Kidney tubule cell (primary cell): ENCODE results near the gene CLIC5.

Experiments used
- DNase-seq: peaks from one replicate; pipeline ENCODE4 v3.0.0-alpha.2; 2018; ENCODE audit warnings: low spot score

Gene CLIC5

DNA sequence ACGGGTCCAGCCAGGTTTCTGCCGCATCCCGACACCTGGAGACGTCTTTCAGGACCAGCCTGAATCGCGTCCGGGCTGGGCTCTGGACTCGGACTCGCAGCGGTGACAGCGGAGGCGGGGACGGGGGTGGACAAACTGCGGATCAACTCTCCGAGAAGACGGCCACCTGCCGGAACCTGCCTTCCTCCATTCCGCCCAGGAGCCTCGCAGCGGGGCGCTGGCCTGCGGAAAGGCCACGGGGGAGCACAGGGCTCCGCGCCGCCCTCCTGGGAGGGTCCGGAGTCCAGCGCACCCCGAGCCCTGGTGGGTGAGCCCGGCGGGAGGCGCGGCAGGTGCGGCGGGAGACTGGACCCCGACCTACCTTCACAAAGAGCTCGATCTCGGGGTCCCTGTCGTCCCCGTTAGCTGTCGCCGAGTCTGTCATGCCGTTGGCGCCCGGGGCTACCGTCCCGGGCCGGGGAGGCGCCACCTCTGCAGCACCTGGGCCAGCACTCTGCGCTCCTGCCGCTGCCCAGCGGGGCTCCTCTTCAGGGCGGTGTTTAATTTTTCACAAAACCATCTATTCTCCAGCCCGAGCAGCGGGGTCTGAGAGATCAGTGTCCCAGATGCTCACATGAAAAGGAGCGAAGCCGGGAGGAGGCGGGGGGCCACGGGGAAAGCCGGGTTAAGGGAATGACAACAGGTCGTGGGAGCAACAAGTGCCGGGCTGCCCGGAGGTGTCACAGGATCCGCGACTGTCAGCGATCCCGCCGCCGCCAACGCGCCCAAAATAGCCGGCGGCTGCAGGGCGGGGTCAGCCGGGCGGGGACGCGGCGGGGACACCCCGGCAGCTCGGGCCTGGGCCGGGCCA lies at the start of gene CLIC5:
CLIC5 (minus strand) TSS at position 742 of the 850 bp plus-strand sequence; CDS start at position 424, 318 bp downstream.
- peak; percentile 24 for DNase-seq

DNA sequence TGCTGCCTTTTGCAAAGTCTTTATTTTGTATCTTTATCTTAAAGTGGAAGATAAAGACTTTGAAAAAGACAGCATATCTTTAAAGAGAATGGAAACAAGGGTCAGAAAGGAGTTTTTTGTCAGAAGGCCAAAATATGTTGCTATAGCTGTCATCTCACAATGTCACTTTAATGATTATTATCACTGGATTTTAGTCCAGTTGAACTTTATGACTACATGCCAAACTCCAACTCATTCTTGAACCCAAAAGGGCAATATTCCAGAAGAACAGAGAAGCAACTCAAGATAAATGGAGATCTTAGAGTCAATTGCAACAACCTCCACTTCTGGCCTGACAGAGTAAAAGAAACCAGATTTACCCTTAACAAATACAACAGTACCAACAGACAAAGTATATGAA lies 47.3 kb upstream of the CLIC5 start:
- no peak for DNase-seq

DNA sequence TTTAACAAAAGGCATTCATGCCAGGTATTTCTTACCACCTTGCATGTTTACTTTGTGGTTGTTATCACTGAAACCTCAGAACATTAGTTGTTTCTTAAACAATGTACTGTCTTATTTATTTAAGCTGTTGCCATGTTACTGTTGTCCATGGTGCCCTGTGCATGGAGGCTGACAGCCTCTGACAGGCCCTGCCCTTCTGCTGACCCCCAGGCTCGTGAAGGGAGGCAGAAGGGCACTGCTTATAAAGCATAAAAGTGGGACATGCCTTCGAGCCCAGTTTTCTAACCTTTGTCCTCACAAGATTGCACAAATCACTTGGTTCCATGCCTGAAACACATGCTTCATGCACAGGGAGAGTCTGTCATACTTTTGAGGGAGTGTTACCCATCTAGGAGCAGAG lies 46.7 kb upstream of the CLIC5 start:
- DNase-seq: peak; percentile 80

DNA sequence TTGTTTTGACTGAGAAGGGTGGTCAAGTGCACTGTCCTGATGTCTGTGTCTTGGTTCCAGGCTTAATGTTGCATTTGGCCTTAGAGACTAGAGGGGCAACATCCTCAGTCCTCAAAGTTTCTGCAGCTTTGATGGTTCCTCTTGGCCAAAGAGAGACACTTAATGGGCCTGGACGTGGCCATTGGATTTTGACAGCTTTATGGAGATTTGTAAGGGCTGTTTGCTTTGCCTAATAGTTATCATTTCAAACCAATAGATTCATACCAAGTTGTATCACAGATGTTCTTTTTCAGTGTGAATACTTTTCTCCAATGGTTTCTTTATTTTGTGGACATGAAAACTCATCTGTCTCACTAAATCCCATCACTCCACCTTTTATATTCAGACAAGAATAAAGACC lies 45.8 kb upstream of the CLIC5 start:
- DNase-seq: no peak

DNA sequence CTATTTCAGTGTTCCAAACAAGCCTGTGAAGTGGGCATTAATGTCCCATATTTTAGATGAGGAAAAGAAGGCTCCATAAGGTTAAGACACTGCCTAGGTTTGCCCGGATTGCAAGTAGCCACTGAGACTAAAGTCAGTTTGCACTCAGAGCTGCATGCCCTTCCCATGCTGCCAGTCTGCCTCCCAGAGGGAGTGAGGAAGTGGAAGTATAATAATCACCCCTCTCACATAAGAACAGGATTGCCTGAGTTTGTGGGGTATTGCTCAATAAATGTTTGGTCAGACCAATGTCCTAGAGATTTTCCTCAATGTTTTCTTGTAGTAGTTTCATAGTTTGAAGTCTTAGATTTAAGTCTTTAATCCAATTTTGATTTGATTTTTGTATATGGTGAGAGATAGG lies 43.9 kb upstream of the CLIC5 start:
- no peak for DNase-seq

DNA sequence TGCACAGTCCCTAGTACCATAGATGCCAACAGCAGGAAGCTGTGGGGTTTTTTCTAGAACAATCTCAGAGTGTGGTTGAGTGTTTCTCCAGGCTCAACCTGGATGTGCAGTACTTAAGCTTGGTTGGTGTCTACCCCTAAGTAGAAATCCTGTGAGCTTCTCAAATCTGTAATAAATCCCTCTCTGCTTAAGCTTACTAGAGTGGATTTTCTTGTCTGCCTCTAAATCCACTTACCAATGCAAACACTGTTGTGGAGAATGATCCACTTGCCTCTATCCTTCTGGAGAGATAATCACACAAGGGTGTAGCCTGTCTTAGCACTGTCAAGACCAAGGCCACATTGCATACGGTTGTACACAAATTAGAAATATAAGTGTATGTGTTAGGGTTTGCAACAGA lies 43.3 kb upstream of the CLIC5 start:
- DNase-seq: no peak

DNA sequence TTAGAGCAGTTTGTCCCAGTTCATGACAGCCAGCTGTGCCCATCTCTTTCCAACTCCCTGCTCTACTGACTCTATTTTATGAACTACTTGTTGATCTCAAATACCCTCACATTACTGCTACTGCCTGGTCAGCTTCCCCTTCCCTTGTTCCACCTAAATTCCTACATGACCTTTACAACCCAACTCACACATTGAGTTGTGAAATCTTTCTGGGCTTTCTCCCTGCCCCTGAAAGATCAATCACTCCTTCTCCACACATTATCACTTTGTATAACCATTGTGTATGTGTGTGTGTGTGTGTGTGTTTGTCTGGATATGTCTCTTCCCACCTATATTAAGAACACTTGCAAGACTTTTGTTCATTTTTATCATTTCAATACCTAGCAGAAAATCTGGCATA lies 42.1 kb upstream of the CLIC5 start:
- no peak for DNase-seq

DNA sequence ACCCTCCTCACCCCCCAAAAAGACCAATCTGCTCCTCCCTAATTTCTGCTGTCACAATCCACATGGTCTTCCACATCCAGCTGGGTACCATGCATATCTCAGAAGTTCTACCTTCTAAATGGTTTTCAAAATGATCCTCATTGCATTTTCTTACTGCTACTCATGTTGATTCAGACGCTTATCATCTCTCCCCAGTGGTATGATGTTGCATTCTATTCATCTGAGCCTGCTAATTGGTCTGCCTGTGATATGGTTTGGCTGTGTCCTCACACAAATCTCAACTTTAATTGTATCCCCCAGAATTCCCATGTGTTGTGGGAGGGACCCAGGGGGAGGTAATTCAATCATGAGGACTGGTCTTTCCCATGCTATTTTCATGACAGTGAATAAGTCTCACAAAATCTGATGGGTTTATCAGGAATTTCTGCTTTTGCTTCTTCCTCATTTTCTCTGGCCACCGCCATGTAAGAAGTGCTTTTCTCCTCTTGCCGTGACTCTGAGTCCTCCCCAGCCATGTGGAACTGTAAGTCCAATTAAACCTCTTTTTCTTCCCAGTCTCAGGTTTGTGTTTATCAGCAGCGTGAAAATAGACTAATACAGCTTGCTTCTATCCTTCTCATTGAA lies 41.4 kb upstream of the CLIC5 start:
- DNase-seq: no peak

DNA sequence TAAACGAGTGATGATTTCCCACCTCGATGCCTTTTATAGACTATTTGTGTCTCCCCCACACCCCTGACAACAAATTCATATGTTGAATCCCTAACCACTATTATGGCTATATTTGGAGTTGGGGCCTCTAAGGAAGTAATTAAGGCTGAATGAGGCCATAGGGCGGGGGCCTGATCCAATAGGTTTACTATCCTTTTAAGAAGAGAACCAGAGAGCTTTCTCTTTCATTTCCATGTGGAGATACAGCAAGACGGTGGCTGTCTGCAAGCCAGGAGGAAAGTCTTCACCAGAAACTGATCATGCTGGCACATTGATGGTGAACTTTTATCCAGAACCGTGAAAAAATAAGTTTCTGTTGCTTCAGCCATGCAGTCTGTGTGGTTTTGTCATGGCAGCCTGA lies 38.9 kb upstream of the CLIC5 start:
- DNase-seq: no peak

DNA sequence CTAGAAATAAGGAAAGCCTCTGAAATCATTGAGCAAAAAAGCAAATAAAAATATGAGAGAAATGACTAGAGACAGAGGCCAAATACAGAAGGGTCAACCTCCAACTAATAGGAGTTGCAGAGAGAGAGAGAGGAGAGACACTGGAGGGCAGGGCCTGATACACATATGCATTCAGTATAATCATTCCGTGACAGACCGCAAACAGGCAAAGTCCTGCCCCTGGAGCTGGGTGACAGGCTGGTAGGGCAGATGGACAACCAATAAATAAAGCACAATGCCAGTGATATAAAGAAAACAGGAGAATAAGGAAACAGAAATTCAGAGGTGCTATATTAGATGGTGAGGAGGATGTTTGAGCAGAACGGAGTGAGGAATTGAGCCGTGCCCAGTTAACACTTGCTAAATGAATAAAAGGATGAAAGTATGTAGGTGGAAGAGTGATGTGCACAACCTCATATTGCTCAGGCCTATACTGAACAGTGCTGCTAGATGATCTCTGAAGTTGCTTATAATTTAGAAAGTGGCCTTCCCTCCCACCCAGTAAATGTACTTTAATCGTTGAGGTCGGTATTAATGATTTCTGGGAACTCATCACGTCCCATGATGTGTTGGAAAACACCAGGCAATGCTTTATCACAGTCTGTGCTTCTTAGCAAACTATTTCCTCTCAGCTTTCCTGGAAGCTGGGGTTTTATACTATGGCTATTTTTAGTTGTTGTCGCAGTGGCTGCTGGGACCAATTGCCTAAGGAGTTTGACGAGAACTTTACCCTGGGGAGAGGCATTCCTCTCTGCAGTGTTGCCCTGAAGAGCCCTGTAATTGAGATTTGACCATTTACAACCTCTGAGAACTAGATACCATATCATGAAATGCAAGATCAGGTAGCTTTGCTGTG lies 37.6 kb upstream of the CLIC5 start:
- DNase-seq: no peak

DNA sequence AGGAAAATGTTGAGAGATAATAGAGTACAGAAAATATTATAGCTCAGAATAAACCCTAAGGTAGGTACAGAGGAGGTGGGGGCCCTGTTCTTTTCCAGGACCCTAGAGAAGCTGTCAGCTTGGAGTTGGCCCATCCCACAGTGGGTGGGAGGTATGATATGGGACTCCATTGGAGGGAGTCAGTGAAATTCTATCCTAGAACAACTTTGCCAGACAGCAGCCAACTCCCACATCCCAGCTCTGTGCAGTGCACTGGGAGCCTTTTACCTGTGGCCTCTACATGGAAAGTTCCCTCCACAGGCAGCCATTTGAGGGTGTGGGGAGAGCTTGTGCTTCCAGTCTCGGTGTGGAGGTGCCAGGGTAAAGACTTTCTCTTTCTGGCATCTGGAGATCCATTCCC lies 36.8 kb upstream of the CLIC5 start:
- DNase-seq: no peak

DNA sequence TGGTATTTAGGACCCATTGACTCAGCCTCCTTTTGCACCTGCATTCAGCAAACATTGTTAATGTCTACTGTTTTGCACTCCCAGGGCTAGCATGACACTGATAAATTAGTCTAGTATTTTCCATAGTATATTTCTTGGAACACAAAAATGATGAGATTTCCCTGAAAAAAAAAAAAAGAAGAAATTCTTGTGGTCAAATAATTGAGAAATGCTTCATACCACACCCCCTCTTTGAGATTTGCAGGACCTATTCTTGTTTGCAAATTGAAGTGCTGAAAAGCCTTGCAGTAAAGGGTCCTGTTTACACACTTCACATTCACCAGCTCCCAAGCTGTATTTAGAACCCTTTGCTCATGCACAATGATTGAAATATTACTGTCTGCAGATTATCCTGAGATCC lies 36.3 kb upstream of the CLIC5 start:
- no peak for DNase-seq

DNA sequence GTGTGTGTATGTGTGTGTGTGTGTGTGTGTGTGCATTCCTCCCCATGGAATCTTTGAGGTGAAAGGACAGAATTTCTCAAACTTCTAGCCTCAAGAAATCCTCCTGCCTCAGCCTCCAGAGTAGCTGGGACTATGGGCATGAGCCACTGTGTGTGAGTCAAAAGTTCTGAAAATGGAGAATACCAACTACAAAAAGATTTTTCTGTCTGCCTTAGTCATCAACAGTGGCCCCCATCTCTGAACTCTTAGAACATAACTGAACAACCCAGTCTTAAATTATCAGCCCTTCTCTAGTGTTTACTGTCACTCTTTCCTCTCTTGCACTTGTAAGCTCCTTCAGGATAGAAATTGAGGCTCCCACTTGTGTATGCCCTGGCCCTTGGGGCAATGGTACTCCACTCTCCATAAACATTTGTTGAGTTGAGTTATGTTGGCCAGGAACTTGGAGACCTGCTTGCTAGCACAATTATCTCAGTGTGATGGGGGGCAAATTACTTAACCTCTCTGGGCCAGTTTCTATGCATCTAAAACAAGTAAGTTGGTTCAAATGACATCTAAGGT lies 35.3 kb upstream of the CLIC5 start:
- DNase-seq: no peak

DNA sequence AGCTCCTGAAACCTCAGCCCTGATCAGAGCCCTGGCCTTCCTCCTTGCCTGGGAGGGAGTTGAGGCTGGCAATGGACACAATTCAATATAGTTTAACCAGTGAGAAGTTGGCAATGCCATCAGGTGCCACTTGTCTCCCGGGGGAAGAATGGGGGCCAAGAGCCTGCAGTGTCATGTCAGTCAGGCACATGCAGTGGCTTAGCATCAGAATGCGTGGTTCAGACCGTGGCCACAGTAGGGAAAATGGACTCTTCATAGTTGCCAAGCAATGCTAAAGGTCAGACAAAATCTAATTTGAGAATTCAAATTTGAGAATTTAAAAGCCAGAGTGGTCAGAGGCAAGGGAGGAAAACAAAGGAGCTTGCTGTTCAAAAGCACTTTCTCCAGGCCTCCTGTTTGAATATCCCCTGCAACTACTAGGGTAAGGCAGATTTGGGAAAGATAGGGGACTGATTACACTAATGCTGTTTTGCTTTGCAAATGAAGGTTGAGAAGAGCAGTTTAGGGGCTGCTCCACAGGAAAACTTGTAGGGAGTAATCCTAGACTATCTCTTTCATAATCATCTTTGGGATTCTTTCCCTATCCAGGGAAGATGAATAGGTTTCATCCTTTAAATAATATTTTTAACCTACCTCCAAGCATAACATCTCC lies 33.1 kb upstream of the CLIC5 start:
- no peak for DNase-seq

DNA sequence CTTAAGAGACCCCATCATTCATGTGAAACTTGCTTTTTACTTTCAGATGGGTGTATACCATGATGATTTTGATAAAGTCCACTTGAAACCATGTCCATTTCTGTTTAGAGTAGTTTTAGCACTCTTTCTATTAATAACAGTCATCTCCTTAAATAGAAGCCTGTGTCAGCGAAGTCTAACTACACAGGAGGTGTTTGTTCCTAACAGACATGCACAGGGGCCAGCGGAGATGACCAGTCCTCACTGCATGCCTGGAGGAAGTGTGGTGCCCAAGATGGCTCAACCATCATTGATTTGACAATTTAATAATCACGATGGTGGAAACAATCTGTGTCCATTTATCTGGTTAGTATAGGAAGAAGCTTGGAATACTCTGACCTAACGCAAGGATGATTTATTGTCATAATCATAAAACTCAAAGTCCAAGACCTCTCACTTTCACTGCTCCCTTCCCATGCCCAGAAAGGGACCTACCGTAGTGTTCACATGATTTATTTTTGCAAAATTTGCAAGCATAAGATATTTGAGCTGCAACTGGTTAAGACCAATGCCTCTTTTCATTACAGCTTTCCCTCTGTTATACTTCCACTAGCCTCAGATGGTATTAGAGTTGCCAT lies 31.0 kb upstream of the CLIC5 start:
- DNase-seq: no peak

DNA sequence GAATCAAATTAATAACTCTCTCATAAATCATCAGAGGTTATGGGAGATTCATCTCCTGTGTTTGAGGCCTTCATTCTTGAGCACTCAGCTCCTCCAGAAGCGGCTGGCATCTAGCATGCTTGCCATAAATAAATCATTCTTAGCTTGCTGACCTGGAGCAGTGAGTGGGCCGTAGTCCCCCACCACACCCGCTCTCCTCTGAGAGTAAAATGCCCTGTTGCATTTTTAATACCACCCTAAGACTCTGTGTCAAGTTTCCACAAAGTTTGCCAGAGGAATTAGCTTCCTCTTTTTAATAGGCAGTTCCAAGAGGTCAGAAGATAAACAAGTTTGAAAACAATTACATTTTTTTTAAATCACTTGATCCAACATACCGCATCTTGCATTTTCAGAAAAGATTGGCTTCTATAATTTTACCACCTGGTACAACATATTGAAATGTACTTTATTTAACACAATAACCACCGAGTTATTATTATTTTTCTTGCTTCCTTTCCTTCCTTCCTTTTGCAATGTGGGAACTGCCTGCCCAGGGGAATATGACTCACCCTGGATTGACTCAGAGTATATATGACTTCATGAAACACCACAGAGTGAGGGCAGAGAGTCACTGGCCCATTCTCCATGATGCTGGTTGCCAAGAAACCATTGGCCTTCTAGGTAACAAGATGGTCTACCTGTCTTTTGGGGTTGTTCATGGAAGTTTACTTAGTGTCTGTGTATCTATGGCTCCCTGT lies 29.4 kb upstream of the CLIC5 start:
- peak; percentile 94 for DNase-seq

DNA sequence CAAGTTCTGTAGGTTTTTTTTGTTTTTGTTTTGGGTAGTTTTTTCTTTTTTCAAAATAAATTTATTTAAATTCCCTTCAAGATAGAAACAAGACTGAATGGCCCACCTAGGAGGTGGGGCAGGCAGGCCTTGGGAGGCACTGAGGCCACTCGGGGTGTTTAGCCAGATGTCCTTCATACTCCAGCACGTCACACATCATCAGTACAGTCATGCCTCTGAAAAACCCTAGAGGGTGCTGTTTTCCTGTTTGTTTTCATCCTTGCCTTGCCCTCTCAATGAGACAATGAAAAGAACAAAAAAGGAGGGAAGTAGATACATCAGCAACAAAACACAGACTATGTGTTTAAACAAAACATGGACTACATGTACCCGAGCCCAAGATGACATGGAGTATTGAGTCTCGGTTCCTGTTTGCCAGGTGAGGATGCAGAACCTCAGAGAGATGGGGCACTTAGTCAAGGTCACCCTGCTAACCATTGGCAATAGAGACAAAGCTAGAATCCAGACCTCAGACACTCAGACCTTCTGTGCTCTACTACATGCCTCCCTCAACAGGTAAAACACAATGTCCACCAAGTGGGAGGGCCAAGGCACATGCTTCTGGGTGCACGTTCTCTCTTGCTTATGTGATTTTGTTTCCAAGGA lies 26.8 kb upstream of the CLIC5 start:
- DNase-seq: peak; percentile 60

DNA sequence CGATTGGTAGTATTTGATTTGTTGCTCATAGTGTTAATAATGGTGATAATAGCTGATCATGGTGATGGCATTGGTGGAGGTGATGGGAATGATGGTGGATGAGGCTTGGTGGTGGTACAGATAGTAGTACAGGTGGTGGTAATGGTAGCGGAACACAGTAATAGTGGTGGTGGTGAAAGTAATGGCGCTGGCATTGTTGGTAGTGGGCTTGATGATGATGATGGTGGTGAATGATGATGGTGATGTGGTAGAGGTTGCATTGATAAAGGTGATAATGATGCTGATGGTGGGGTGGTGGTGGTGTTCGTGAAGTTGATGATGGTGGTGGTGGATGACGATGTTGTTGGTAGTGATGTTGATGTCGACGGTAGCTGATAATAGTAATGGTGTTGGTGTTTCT lies 24.6 kb upstream of the CLIC5 start:
- no peak for DNase-seq

DNA sequence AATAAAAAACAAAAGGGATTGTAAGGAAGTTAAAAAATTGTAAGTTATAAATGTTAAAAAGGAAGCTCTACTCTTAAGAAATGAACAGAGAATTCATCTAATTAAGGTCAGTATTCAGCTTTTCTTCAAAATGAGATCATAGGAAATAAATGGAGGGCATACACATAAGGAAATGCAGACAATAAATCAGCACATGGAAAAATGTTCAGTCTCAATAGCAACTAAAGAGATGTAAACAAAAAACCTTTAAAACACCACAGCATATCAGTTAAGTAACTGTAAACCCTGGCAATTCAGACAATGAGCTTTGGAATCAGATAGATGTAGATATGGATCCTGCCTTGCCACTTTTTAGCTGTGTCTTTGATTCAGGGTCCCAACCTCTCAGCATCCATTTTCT lies 24.0 kb upstream of the CLIC5 start:
- no peak for DNase-seq

DNA sequence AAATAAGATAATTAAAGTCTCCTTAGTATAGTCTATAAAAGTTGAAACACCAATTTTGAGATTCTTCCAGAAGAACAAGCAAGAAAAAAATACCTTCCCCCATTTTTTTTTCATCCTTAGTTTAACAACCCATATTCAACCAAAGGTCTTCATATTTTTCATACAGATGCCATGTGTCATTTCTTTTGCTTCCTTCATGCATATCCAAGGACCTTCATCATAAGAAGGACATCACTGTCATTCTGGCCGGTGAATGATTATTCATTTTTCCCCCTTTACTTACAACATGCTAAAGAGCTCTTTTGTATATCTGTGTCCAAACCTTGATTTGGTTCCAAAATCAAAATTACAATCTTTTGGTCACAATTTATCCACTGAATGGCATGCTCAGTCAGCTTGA lies 21.3 kb upstream of the CLIC5 start:
- peak; percentile 43 for DNase-seq
